ENCODE data around the gene CCDC92.

The CCDC92 gene

GRCh38 chr12:123960856-123961255 lies 11.8 kb downstream of the CCDC92 start:
- H3K79me2 ChIP-seq (ENCODE audit: control insufficient read depth, low read length), result no peaks in the 10 kb centered on the region
- no peak overlapping the region for H3K4me3 ChIP-seq (ENCODE audit: low read length)
- H4K20me1 ChIP-seq (ENCODE audit: control insufficient read depth, insufficient read depth, low read depth, low read length), result no peaks in the 10 kb centered on the region
- no peaks in the 10 kb centered on the region; the same call in 1 of the 2 replicates for H3K27me3 ChIP-seq (ENCODE audit: control insufficient read depth, low read length)
- H3K36me3 ChIP-seq (ENCODE audit: control insufficient read depth, low read length), result no peaks in the 10 kb centered on the region
- H3K9me3 ChIP-seq (ENCODE audit: control insufficient read depth, insufficient read depth, low read length), result no peaks in the 10 kb centered on the region
- H3K27ac ChIP-seq (ENCODE audit: low read depth, low read length), result no peak overlapping the region
- no peak overlapping the region for H3K4me2 ChIP-seq (ENCODE audit: low read length)
- no peak for TF ChIP-seq EZH2phosphoT487 (IDR thresholded peaks at IDR 0.05; ENCODE audit: borderline replicate concordance, low read length)
- no peak for TF ChIP-seq CTCF (IDR thresholded peaks at IDR 0.05; ENCODE audit: low read depth, low read length, poor library complexity, severe bottlenecking)
- no peaks in the 10 kb centered on the region for H3K4me1 ChIP-seq (ENCODE audit: control insufficient read depth, low read length)
- H3F3A ChIP-seq (ENCODE audit: control insufficient read depth, insufficient read depth), result no peaks in the 10 kb centered on the region
- H3K9me2 ChIP-seq (replicated peaks; ENCODE audit: control insufficient read depth, low read length), result no peaks in the 10 kb centered on the region

- Histone ChIP-seq H3K79me2 (ENCODE audit: control insufficient read depth, low read length) (no peaks in the 10 kb centered on the region), H3K9me3 (ENCODE audit: control insufficient read depth, insufficient read depth, low read length) (no peaks in the 10 kb centered on the region), H3K9me2 (replicated peaks; ENCODE audit: control insufficient read depth, low read length) (no peaks in the 10 kb centered on the region), H3K4me1 (ENCODE audit: control insufficient read depth, low read length) (no peaks in the 10 kb centered on the region), H3K27ac (ENCODE audit: low read depth, low read length) (no peak overlapping the region), H3K4me2 (ENCODE audit: low read length) (no peak overlapping the region), H3K27me3 (ENCODE audit: control insufficient read depth, low read length) (no peaks in the 10 kb centered on the region; the same call in 1 of the 2 replicates), H3F3A (ENCODE audit: control insufficient read depth, insufficient read depth) (no peaks in the 10 kb centered on the region), H4K20me1 (ENCODE audit: control insufficient read depth, insufficient read depth, low read depth, low read length) (no peaks in the 10 kb centered on the region), H3K36me3 (ENCODE audit: control insufficient read depth, low read length) (no peaks in the 10 kb centered on the region), H3K4me3 (ENCODE audit: low read length) (no peak overlapping the region)
- no peak for TF ChIP-seq CTCF (IDR thresholded peaks at IDR 0.05; ENCODE audit: low read depth, low read length, poor library complexity, severe bottlenecking)
- TF ChIP-seq EZH2phosphoT487 (IDR thresholded peaks at IDR 0.05; ENCODE audit: borderline replicate concordance, low read length), result no peak
These were observed 12.4 kb downstream of the CCDC92 start for GRCh38 chr12:123960029-123960735.

GRCh38 chr12:123958876-123959275 lies 13.8 kb downstream of the CCDC92 start:
- no peaks in the 10 kb centered on the region for H3K79me2 ChIP-seq (ENCODE audit: control insufficient read depth, low read length)
- H3K4me2 ChIP-seq (ENCODE audit: low read length), result no peak overlapping the region
- H3K9me3 ChIP-seq (ENCODE audit: control insufficient read depth, insufficient read depth, low read length), result no peaks in the 10 kb centered on the region
- H3K27me3 ChIP-seq (ENCODE audit: control insufficient read depth, low read length), result no peaks in the 10 kb centered on the region; the same call in 1 of the 2 replicates
- no peak overlapping the region for H3K27ac ChIP-seq (ENCODE audit: low read depth, low read length)
- H3K4me1 ChIP-seq (ENCODE audit: control insufficient read depth, low read length), result no peaks in the 10 kb centered on the region
- no peaks in the 10 kb centered on the region for H4K20me1 ChIP-seq (ENCODE audit: control insufficient read depth, insufficient read depth, low read depth, low read length)
- no peaks in the 10 kb centered on the region for H3F3A ChIP-seq (ENCODE audit: control insufficient read depth, insufficient read depth)
- no peaks in the 10 kb centered on the region for H3K9me2 ChIP-seq (replicated peaks; ENCODE audit: control insufficient read depth, low read length)
- H3K36me3 ChIP-seq (ENCODE audit: control insufficient read depth, low read length), result no peaks in the 10 kb centered on the region
- H3K4me3 ChIP-seq (ENCODE audit: low read length), result no peak overlapping the region
- TF ChIP-seq EZH2phosphoT487 (IDR thresholded peaks at IDR 0.05; ENCODE audit: borderline replicate concordance, low read length) (no peak), CTCF (IDR thresholded peaks at IDR 0.05; ENCODE audit: low read depth, low read length, poor library complexity, severe bottlenecking) (no peak)
